K562 (cell line): ENCODE data around the gene SPRED2. TPM values are rescaled to one million over a fixed set of nuclear protein-coding genes. Genes with fewer than 3 reads are reported as not detected.
A peak's percentile ranks its signal among the peaks of the same experiment; 100 is the strongest.

Experiments used
- BCOR ChIP-seq: fragments of 450-650 bp; IDR thresholded peaks from 2 replicates; pipeline ENCODE4 v1.6.1; 2016
- CBX2 ChIP-seq: fragments of 200-600 bp; sonication (generic); IDR thresholded peaks from one replicate; pipeline ENCODE4 v1.6.1; 2012; ENCODE audit warnings: mild to moderate bottlenecking, low read length, inconsistent platforms; ENCODE audit not compliant: insufficient read depth, poor library complexity, severe bottlenecking
- CEBPZ ChIP-seq: fragments of 150-350 bp; IDR thresholded peaks from 2 replicates; pipeline ENCODE4 v1.6.1; 2014; ENCODE audit warnings: low read depth, mild to moderate bottlenecking, low read length, borderline replicate concordance
- CHAMP1 ChIP-seq: fragments of 450-650 bp; IDR thresholded peaks from 2 replicates; pipeline ENCODE4 v1.6.1; 2016; ENCODE audit warnings: mild to moderate bottlenecking
- ESRRA ChIP-seq: fragments of 450-650 bp; IDR thresholded peaks from 2 replicates; pipeline ENCODE4 v1.6.1; 2014; ENCODE audit warnings: low read depth, mild to moderate bottlenecking, moderate library complexity, borderline replicate concordance
- ETV1 ChIP-seq: fragments of 450-650 bp; conservative IDR thresholded peaks from 2 replicates; pipeline ENCODE4 v1.6.1; 2016; ENCODE audit warnings: missing genetic modification characterization, control low read depth, low read depth, missing compliant biosample characterization
- ETV6 ChIP-seq, 3 experiments: fragments of 150-350 bp in 1 of 3; sonication (generic) in 1 of 3; formaldehyde crosslinking in 1 of 3; IDR thresholded peaks; 2 replicates each; pipeline versions ENCODE4 v1.6.1 to v1.8.0; 2014 to 2022; ENCODE audit warnings: borderline replicate concordance in 2 of 3, low read depth in 2 of 3, antibody characterized with exemption in 1 of 3, low read length in 1 of 3, mild to moderate bottlenecking in 1 of 3, missing genetic modification reagents in 1 of 3
- FOXK2 ChIP-seq, 2 experiments: fragments of 450-650 bp; IDR thresholded peaks in 1 of 2; conservative IDR thresholded peaks in 1 of 2; 2 replicates each; pipeline ENCODE4 v1.6.1; 2016; ENCODE audit warnings: low read depth in 2 of 2, mild to moderate bottlenecking in 1 of 2
- JUNB ChIP-seq: fragments of 450-650 bp; formaldehyde crosslinking; conservative IDR thresholded peaks from 2 replicates; pipeline ENCODE4 v1.4.0; 2020; ENCODE audit warnings: mild to moderate bottlenecking
- JUND ChIP-seq, 2 experiments: IDR thresholded peaks; 2 replicates in 1 of 2; 3 replicates in 1 of 2; pipeline ENCODE4 v1.6.1; 2011; ENCODE audit warnings: borderline replicate concordance in 2 of 2, low read depth in 2 of 2, low read length in 2 of 2, improper control_type of control experiment in 1 of 2, missing biosample characterization in 1 of 2, missing genetic modification characterization in 1 of 2, missing genetic modification reagents in 1 of 2
- KDM2B ChIP-seq: fragments of 250-450 bp; sonication (Bioruptor Pico); IDR thresholded peaks from 2 replicates; pipeline ENCODE4 v1.8.0; 2021; ENCODE audit warnings: mild to moderate bottlenecking, moderate library complexity
- L3MBTL2 ChIP-seq: fragments of 450-650 bp; IDR thresholded peaks from 2 replicates; pipeline ENCODE4 v1.6.1; 2016; ENCODE audit warnings: mild to moderate bottlenecking, moderate library complexity
- MCM2 ChIP-seq: fragments of 450-650 bp; IDR thresholded peaks from 2 replicates; pipeline ENCODE4 v1.6.1; 2017; ENCODE audit warnings: low read depth, mild to moderate bottlenecking
- NEUROD1 ChIP-seq: fragments of 150-350 bp; IDR thresholded peaks from 2 replicates; pipeline ENCODE4 v1.6.1; 2014; ENCODE audit warnings: borderline replicate concordance, low read length, low read depth; ENCODE audit not compliant: partially characterized antibody
- PPARD ChIP-seq: fragments of 250-450 bp; sonication (Bioruptor Pico); IDR thresholded peaks from 2 replicates; pipeline ENCODE4 v1.8.0; 2022; ENCODE audit warnings: inconsistent platforms, mild to moderate bottlenecking, moderate library complexity
- RBM15 ChIP-seq: fragments of 200-400 bp; formaldehyde crosslinking; IDR thresholded peaks from 2 replicates; pipeline ENCODE4 v1.6.1; 2018; ENCODE audit warnings: mild to moderate bottlenecking, low read length, moderate library complexity; ENCODE audit not compliant: insufficient read depth
- STAG1 ChIP-seq: sonication (generic); formaldehyde crosslinking; IDR thresholded peaks from 2 replicates; pipeline ENCODE4 v1.5.0; 2020; ENCODE audit warnings: missing genetic modification reagents, borderline replicate concordance
- SUPT5H ChIP-seq: fragments of 450-650 bp; IDR thresholded peaks from 2 replicates; pipeline ENCODE4 v1.6.1; 2016
- ZNF124 ChIP-seq: sonication (generic); formaldehyde crosslinking; IDR thresholded peaks from 2 replicates; pipeline ENCODE4 v1.8.1; 2022; ENCODE audit warnings: missing genetic modification reagents
- ZNF146 ChIP-seq: IDR thresholded peaks from one replicate; pipeline ENCODE4 v1.6.1; 2018; ENCODE audit warnings: missing compliant biosample characterization; ENCODE audit not compliant: unreplicated experiment
- ZNF263 ChIP-seq: sonication (generic); formaldehyde crosslinking; IDR thresholded peaks from 2 replicates; pipeline ENCODE4 v1.8.0; 2022; ENCODE audit warnings: mild to moderate bottlenecking, missing genetic modification reagents, borderline replicate concordance
- polyA plus RNA-seq, 8 experiments: library from polyadenylated mRNA; depleted of rRNA in 4 of 8; stranded (reverse) in 5 of 8; unstranded in 3 of 8; fragments of >200 nt; fragmentation: Nextera tagmentation in 2 of 8; fragmentation: Illumina TruSeq in 1 of 8; extraction: Ambion mirVana in 2 of 8; extraction: Trizol in 1 of 8; gene quantifications; 2 replicates each; pipeline versions ENCODE4 v1.2.1 to v1.2.3, GENCODE V29; 2011 to 2014; ENCODE audit warnings: inconsistent platforms in 1 of 8, missing spikeins in 1 of 8
- total RNA-seq, 7 experiments: library from RNA; depleted of rRNA in 6 of 7; stranded (reverse); fragments of >200 nt in 6 of 7; fragmentation: Illumina TruSeq in 2 of 7; extraction: Trizol in 2 of 7; gene quantifications; 2 replicates each; pipeline versions ENCODE4 v1.2.1 to v1.2.3, GENCODE V29; 2011 to 2021; ENCODE audit warnings: low replicate concordance in 1 of 7

The SPRED2 gene
- total and polyA plus RNA-seq, 9 of the 15 experiments (the other 6 are each of a cell fraction or from before 2014, with no cell fraction given): 4.6 to 50.8 (median 14.1) TPM

DNA sequence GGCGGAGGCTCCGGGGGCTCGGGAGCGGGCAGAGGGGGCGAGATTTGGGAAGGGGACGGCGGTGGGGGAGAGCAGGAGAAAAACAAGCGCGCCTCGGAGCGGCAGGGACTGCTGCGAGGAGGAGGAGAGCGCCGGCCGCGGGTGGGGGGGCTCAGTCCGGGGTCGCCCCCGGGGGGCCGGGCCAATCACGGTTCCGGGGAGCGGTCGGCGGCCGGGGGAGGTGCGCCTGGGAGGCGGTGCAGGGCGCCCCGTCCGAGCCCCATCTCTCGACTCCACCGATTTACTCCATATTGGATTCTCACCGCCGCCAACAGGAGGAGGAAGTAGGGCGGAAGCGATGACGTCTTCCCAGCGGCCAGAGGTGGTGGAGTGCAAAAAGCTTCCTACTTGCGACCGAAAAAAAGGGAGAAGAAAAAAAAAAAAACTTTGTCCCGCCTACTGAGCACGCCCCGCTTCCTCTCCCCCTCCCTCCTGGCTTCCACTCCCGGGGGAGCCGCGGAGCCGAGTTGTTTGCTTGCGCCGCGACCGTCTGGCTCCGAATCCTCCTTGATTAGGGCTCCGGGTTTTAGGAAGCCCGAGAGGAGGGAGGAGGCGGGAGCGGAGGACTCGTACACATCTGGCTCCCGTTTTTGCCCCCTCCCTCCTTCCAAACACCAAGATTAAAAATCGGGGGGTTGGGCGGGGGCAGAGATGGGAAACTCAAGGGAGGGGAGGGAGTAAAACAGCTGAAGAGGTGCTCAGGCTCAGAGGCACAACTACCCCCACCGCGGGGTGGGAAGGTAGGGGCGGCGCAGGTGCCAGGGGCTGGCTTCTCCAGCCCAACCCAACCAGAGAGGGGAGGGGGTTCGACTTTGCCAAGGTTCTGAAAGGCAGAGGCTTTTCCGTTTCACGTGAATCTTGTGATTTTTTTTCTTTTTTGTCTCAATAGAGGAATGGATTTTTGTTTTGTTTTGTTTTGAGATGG, at the start of gene SPRED2 (continued):
- TF ChIP-seq CEBPZ (no peak), STAG1 (no peak), MCM2 (no peak), JUND (IDR thresholded peaks at IDR 0.05; ENCODE audit: borderline replicate concordance, low read depth, low read length) (peak; percentile 94), JUND (tag; IDR thresholded peaks at IDR 0.05; ENCODE audit: borderline replicate concordance, low read depth, low read length) (peak; percentile 87; the same call in 1 of the 3 replicates), ETV6 (IDR thresholded peaks at IDR 0.05; ENCODE audit: borderline replicate concordance in 1 of 2, low read depth in 2 of 2, low read length in 1 of 2) (peak; percentile 100), ETV6 (CRISPR knock-in tag; IDR thresholded peaks at IDR 0.05; ENCODE audit: borderline replicate concordance) (no peak), ZNF146 (no peak), ESRRA (peak; percentile 57), SUPT5H (peak; percentile 76), NEUROD1 (peak; percentile 99), BCOR (peak; percentile 34; the same call in 1 of the 2 replicates), L3MBTL2 (peak; percentile 59), KDM2B (CRISPR knock-in tag) (0 out of 2 replicates have a peak, but pooled peaks have one; percentile 13), FOXK2 (conservative IDR thresholded peaks at IDR 0.05 in 1 of 2, IDR thresholded peaks at IDR 0.05 in 1 of 2; ENCODE audit: low read depth in 2 of 2) (peak; percentile 75 to 77; a peak in 3 of 4 replicates), PPARD (CRISPR knock-in tag) (no peak), RBM15 (no peak), CHAMP1 (peak; percentile 49; the same call in 1 of the 2 replicates), ZNF124 (no peak), ETV1 (tag) (peak; percentile 94), ZNF263 (CRISPR knock-in tag) (peak; percentile 98), CBX2 (no peak), JUNB (no peak)
